HepG2 (cell line): ENCODE results near the gene ACER2. TPM values are rescaled to one million over a fixed set of nuclear protein-coding genes. Genes with fewer than 3 reads are reported as not detected.

Source experiments
- ATAC-seq: fragments of 200-7000 bp; cut with Tn5 transposase; 3 replicates; pipeline ENCODE4 v1.9.1; 2020; ENCODE audit warnings: mild to moderate bottlenecking, moderate library complexity
- BruUV-seq: library from RNA; stranded (reverse); fragments of 400-500 nt; replicated peaks from 2 replicates; lab custom pipeline; 2021; lab: Mats Ljungman, UMichigan
- CTCF ChIA-PET: fragments of 300-600 bp; formaldehyde crosslinking; extraction: SDS; loops from one replicate; lab custom pipeline; 2021; ENCODE audit warnings: low total read pairs, inconsistent platforms, low intra/inter-chr PET ratio; lab: Yijun Ruan, JAX
- POLR2A ChIA-PET: fragments of 350-600 bp; sonication (Branson Sonifier 250); formaldehyde crosslinking; loops from one replicate; lab custom pipeline; 2020; ENCODE audit warnings: antibody characterized with exemption, inconsistent platforms; lab: Yijun Ruan, JAX
- DNase-seq: peaks from one replicate; pipeline ENCODE4 v3.0.0-alpha.2; 2015; ENCODE audit warnings: low spot score
- FAIRE-seq: peaks from 3 replicates; lab custom pipeline; 2011; peaks lifted over from hg19 to GRCh38; lab: Jason Lieb, UNC
- H2AFZ ChIP-seq: one replicate; pipeline ENCODE4 v1.6.1; 2011; ENCODE audit warnings: low read length, inconsistent platforms
- H3K27ac ChIP-seq: fragments of 300-600 bp; 3 replicates; pipeline ENCODE4 v1.8.0; 2011; ENCODE audit warnings: mixed run types, mild to moderate bottlenecking, mixed read lengths, low read length, inconsistent platforms; ENCODE audit not compliant: insufficient read depth; ENCODE audit errors: extremely low read length
- H3K27me3 ChIP-seq, 2 experiments: fragments of 200-600 bp in 1 of 2; 2 replicates in 1 of 2; 3 replicates in 1 of 2; pipeline versions ENCODE4 v1.6.0 to v1.8.0; 2011; ENCODE audit warnings: low read length in 2 of 2, mild to moderate bottlenecking in 2 of 2, moderate library complexity in 2 of 2, inconsistent platforms in 1 of 2; ENCODE audit not compliant: insufficient read depth in 2 of 2, control insufficient read depth in 1 of 2
- H3K36me3 ChIP-seq, 2 experiments: fragments of 200-600 bp in 1 of 2; replicated peaks in 1 of 2; 2 replicates in 1 of 2; 3 replicates in 1 of 2; pipeline versions ENCODE4 v1.5.1 to v1.8.0; 2011; ENCODE audit warnings: low read length in 2 of 2, inconsistent platforms in 1 of 2; ENCODE audit not compliant: insufficient read depth in 2 of 2, control insufficient read depth in 1 of 2
- H3K4me1 ChIP-seq: 2 replicates; pipeline ENCODE4 v1.5.1; 2012; ENCODE audit warnings: low read length, inconsistent platforms; ENCODE audit not compliant: insufficient read depth
- H3K4me2 ChIP-seq: 2 replicates; pipeline ENCODE4 v1.6.0; 2011; ENCODE audit warnings: low read depth, low read length, inconsistent platforms
- H3K4me3 ChIP-seq, 3 experiments: fragments of 200-600 bp in 1 of 3; sonication (generic), shearing (Covaris generic) in 1 of 3; replicated peaks in 1 of 3; 2 replicates each; pipeline ENCODE4 v1.5.1; 2011 to 2016; ENCODE audit warnings: low read length in 3 of 3, inconsistent platforms in 2 of 3, low read depth in 2 of 3, mild to moderate bottlenecking in 2 of 3, control low read depth in 1 of 3, mixed read lengths in 1 of 3; ENCODE audit not compliant: insufficient read depth in 1 of 3
- H3K79me2 ChIP-seq: one replicate; pipeline ENCODE4 v1.6.1; 2011; ENCODE audit warnings: low read length, inconsistent platforms; ENCODE audit not compliant: insufficient read depth
- H3K9ac ChIP-seq: 2 replicates; pipeline ENCODE4 v1.6.0; 2011; ENCODE audit warnings: mild to moderate bottlenecking, low read depth, low read length, inconsistent platforms; ENCODE audit not compliant: insufficient read depth
- H3K9me3 ChIP-seq: 2 replicates; pipeline ENCODE4 v1.5.1; 2012; ENCODE audit warnings: mild to moderate bottlenecking, low read length
- H4K20me1 ChIP-seq: 2 replicates; pipeline ENCODE4 v1.6.0; 2011; ENCODE audit warnings: inconsistent platforms, mild to moderate bottlenecking, low read length, moderate library complexity; ENCODE audit not compliant: insufficient read depth
- AGO2 ChIP-seq: fragments of 200-400 bp; formaldehyde crosslinking; optimal IDR thresholded peaks from 2 replicates; pipeline ENCODE3; 2017; ENCODE audit warnings: mild to moderate bottlenecking, low read depth, low read length, moderate library complexity
- ATF7 ChIP-seq, 2 experiments: fragments of 450-650 bp in 1 of 2; sonication (generic) in 1 of 2; formaldehyde crosslinking in 1 of 2; IDR thresholded peaks; 2 replicates each; pipeline versions ENCODE4 v1.4.0 to v1.6.1; 2016 to 2020; ENCODE audit warnings: antibody characterized with exemption in 1 of 2, mild to moderate bottlenecking in 1 of 2, missing genetic modification reagents in 1 of 2
- PAF1 ChIP-seq: IDR thresholded peaks from 2 replicates; pipeline ENCODE4 v1.6.1; 2016; ENCODE audit warnings: missing genetic modification reagents, missing compliant biosample characterization
- POLR2AphosphoS2 ChIP-seq: IDR thresholded peaks from 2 replicates; pipeline ENCODE4 v1.6.1; 2011; ENCODE audit warnings: low read depth, low read length, improper control_type of control experiment
- RBFOX2 ChIP-seq: fragments of 200-400 bp; formaldehyde crosslinking; IDR thresholded peaks from 2 replicates; pipeline ENCODE4 v1.6.1; 2017; ENCODE audit warnings: low read depth, mild to moderate bottlenecking, low read length
- ZNF510 ChIP-seq: sonication (generic); formaldehyde crosslinking; IDR thresholded peaks from 2 replicates; pipeline ENCODE4 v1.4.0; 2020; ENCODE audit warnings: low read depth, mild to moderate bottlenecking, missing genetic modification reagents
- ZSCAN5A ChIP-seq: sonication (generic); formaldehyde crosslinking; IDR thresholded peaks from 2 replicates; pipeline ENCODE4 v1.8.0; 2022; ENCODE audit warnings: mild to moderate bottlenecking, missing genetic modification reagents, borderline replicate concordance
- in situ Hi-C: cut with HindIII; loops from 2 replicates; pipeline ENCODE4 v1.10.0; 2017; ENCODE audit warnings: low pct_unique_long_range_greater_than_20kb; ENCODE audit not compliant: extremely low pct_ligation_motif_present
- intact Hi-C: fragments of 100-400 bp; cut with micrococcal nuclease; formaldehyde crosslinking; loops from one replicate; pipeline ENCODE4 v1.10.0; 2022; ENCODE audit not compliant: unreplicated experiment
- polyA plus RNA-seq, 8 experiments: library from polyadenylated mRNA; depleted of rRNA in 3 of 8; stranded (reverse) in 7 of 8; unstranded in 1 of 8; fragments of >200 nt; fragmentation: Illumina TruSeq in 4 of 8; extraction: Trizol in 4 of 8; gene quantifications; 2 replicates each; pipeline versions ENCODE4 v1.2.1 to v1.2.3, GENCODE V29; 2011 to 2016; ENCODE audit warnings: low read depth in 4 of 8, missing spikeins in 1 of 8, mixed read lengths in 1 of 8; ENCODE audit not compliant: insufficient read depth in 1 of 8
- total RNA-seq, 5 experiments: library from RNA; depleted of rRNA; stranded (reverse); fragments of >200 nt; fragmentation: Illumina TruSeq; extraction: Trizol; gene quantifications; 2 replicates each; pipeline ENCODE4 v1.2.3, GENCODE V29; 2016; ENCODE audit warnings: low read depth in 1 of 5

The ACER2 gene
- total and polyA plus RNA-seq, 2 of the 13 experiments (the other 11 are each of a cell fraction or from before 2014, with no cell fraction given) = 1.9 to 3.4 TPM

DNA sequence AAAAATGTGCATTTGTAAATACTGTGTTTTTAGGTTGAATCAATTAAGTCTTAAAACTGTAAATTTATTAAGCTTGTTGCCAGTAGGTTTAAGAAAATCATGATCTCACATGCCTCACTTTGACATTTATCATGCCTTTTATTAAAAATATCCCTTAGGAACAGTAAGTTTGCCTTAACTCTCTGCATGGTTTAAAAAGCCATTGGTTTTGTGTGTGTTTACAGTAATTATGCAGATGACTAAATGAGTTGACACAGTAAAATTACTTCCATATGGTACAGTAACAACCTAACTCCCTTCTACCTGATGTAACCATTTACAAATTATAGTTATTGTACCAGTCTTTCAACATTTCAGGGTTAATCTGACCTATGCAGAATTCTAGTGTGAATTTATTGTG, 35.3 kb upstream of the ACER2 start:
- Histone ChIP-seq H3K9ac (no peak overlapping the region), H3K36me3 (peaks cover 10 to 52% of the 10 kb centered on the region in 2 experiments), H4K20me1 (peaks cover 27% of the 10 kb centered on the region), H3K9me3 (no peaks in the 10 kb centered on the region), H3K27ac (no peak overlapping the region), H3K4me3 (no peak overlapping the region), H3K4me2 (no peak overlapping the region), H3K27me3 (no peaks in the 10 kb centered on the region), H3K4me1 (peaks cover 18% of the 10 kb centered on the region), H3K79me2 (peaks cover 17% of the 10 kb centered on the region), H2AFZ (no peak overlapping the region)
- ATAC-seq = no peak
- DNase-seq = no peak
- intact Hi-C loops (loop anchor here (10.0 kb wide), 1 partner anchor 319 kb away; no protein-coding TSS in a partner anchor), in situ Hi-C loops (loop anchor here (25.0 kb wide), 1 partner anchor 286 kb away; no protein-coding TSS in a partner anchor)
- no TSS peak for BruUV-seq
- no peak for FAIRE-seq
- TF ChIP-seq ZNF510 (CRISPR knock-in tag) = no peak
- TF ChIP-seq AGO2 = peak; percentile 87
- TF ChIP-seq RBFOX2 = peak; percentile 27; the same call in 1 of the 2 replicates
- 0 out of 2 replicates have a peak, but pooled peaks have one; percentile 45 for TF ChIP-seq PAF1 (CRISPR knock-in tag)
- peak; percentile 53; the same call in 1 of the 2 replicates for TF ChIP-seq POLR2AphosphoS2
- TF ChIP-seq ZSCAN5A (CRISPR knock-in tag) = no peak
- POLR2A ChIA-PET = no interaction called here
- CTCF ChIA-PET = no interaction called here

DNA sequence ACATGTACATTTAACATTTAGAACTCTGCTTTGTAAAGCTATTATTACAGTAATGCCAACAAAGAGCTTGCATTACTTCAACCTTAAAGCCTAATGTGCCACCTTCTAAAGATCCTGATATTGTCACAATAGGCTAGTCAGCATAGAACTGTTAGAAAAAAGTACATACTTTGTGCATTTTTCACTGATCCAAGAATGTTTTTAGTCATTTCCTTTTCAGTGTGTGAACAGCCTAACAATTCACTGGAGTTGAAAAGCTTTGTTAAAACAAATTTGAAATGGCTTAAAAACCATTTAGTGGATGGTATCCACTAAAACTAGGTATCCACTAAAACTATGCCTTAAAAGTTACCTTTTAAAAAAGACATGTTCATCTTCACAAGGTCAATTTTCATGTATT, 33.3 kb upstream of the ACER2 start:
- Histone ChIP-seq H2AFZ (no peak overlapping the region), H3K4me1 (peaks cover 23% of the 10 kb centered on the region), H4K20me1 (peaks cover 32% of the 10 kb centered on the region), H3K4me2 (no peak overlapping the region), H3K4me3 (no peak overlapping the region)
- no peak for ATAC-seq
- DNase-seq = no peak
- in situ Hi-C loops = no loop called here
- TF ChIP-seq ATF7 (IDR thresholded peaks at IDR 0.05) (no peak), ATF7 (CRISPR knock-in tag; IDR thresholded peaks at IDR 0.05) (no peak), RBFOX2 (peak; percentile 44; the same call in 1 of the 2 replicates)
- TF ChIP-seq, all 625 proteins: peak for 1
- Histone ChIP-seq H3K36me3 (peaks cover 10 to 54% of the 10 kb centered on the region in 2 experiments), H3K27ac (no peak overlapping the region), H3K9ac (no peak overlapping the region), H3K79me2 (peaks cover 32% of the 10 kb centered on the region), H3K9me3 (no peaks in the 10 kb centered on the region), H3K27me3 (no peaks in the 10 kb centered on the region; a peak in 1 of 5 replicates)
- BruUV-seq = no TSS peak
- POLR2A ChIA-PET = interaction anchor here (1.1 to 1.8 kb wide), 2 partner anchors 34 to 143 kb away, joined by 3 to 4 read pairs; partner anchors contain the start of gene ACER2
- FAIRE-seq = no peak
- intact Hi-C loops = loop anchor here (5.0 to 10.0 kb wide), 2 partner anchors 143 to 321 kb away; partner anchors contain the start of gene DENND4C
- CTCF ChIA-PET = no interaction called here
